Psoas muscle (tissue), 8 donors: ENCODE measurements around the gene DGUOK. TPM values are rescaled to one million over a fixed set of nuclear protein-coding genes. Genes with fewer than 3 reads are reported as not detected.
A peak's percentile ranks its signal among the peaks of the same experiment; 100 is the strongest.

Experiments
- ATAC-seq, 4 donors: fragments of 200-7000 bp; cut with Tn5 transposase; one replicate each; pipeline ENCODE4 v1.9.1; 2020; ENCODE audit warnings: moderate library complexity in 3 of 4, mild to moderate bottlenecking in 2 of 4
- DNase-seq, 2 donors: peaks; one replicate each; pipeline ENCODE4 v3.0.0-alpha.2; 2020
- H3K27ac ChIP-seq: fragments of 200-600 bp; one replicate; pipeline ENCODE4 v1.8.0; 2022
- H3K27me3 ChIP-seq, 3 donors: fragments of 200-600 bp in 1 of 3; one replicate each; pipeline versions ENCODE4 v1.6.1 to v1.8.0; 2013 to 2022; ENCODE audit warnings: low read length in 2 of 3, mild to moderate bottlenecking in 2 of 3, moderate library complexity in 1 of 3; ENCODE audit not compliant: insufficient read depth in 3 of 3
- H3K36me3 ChIP-seq, 2 donors: fragments of 200-600 bp in 1 of 2; one replicate each; pipeline versions ENCODE4 v1.6.1 to v1.8.0; 2013 to 2022; ENCODE audit warnings: low read depth in 1 of 2, mild to moderate bottlenecking in 1 of 2, moderate library complexity in 1 of 2; ENCODE audit not compliant: insufficient read depth in 1 of 2
- H3K4me1 ChIP-seq: fragments of 200-600 bp; one replicate; pipeline ENCODE4 v1.8.0; 2022
- H3K4me3 ChIP-seq: fragments of 200-600 bp; one replicate; pipeline ENCODE4 v1.8.0; 2022; ENCODE audit warnings: mild to moderate bottlenecking
- H3K9me3 ChIP-seq: fragments of 200-600 bp; one replicate; pipeline ENCODE4 v1.8.0; 2022
- CTCF ChIP-seq: fragments of 200-600 bp; IDR thresholded peaks from one replicate; pipeline ENCODE4 v1.8.0; 2022; ENCODE audit warnings: antibody characterized with exemption
- WGBS, 3 donors: extraction: QIAGEN DNeasy Blood & Tissue Kit; methylation state at CpG; one replicate each; pipeline versions ENCODE4 v1.1.6 to v1.1.7; 2013; 5-methylcytosine and 5-hydroxymethylcytosine counted together
- intact Hi-C, 2 donors: fragments of 100-400 bp; cut with DNase I; formaldehyde crosslinking; loops; one replicate each; pipeline versions ENCODE4 v1.11.0 to v1.14.2; 2022
- polyA plus RNA-seq, 3 donors: library from polyadenylated mRNA; stranded (reverse); fragments of 200-250 nt; gene quantifications; one replicate each; pipeline ENCODE4 v1.2.3, GENCODE V29; 2013
- total RNA-seq, 4 donors: library from RNA; stranded (reverse); fragmentation: NEBNext Ultra II Directional in 2 of 4; extraction: Animal tissue kit (Norgen Biotek cat#: 25700) in 2 of 4; gene quantifications; one replicate each; pipeline versions ENCODE4 v1.2.1 to v1.2.4, GENCODE V29; 2021 to 2023
- donor health status: healthy with polysubstance abuse.
- donor health status: DM: no; HTN: no; CAD: no; lungs with moderate emphysema.
- donor health status: Bipolar disorder and iron deficiency.
- donor health status: healthy.
- donor health status: DM: yes; HTN: yes; CAD: no.
- donor health status: DM: no; HTN: no; CAD: no.
- donor health status: DM: no; HTN: no; CAD: no.
- donor health status: DM: yes; HTN: yes; CAD: no.

The DGUOK gene
- total and polyA plus RNA-seq, 7 donors = 12.9 to 74.2 (median 22.3) TPM

GRCh38 chr2:73949802-73950201 lies 23.1 kb downstream of the DGUOK start:
- H3K4me1 ChIP-seq = no peaks in the 10 kb centered on the region
- H3K27ac ChIP-seq = no peak overlapping the region
- peaks cover 10 to 91% of the 10 kb centered on the region in 2 donors for H3K36me3 ChIP-seq
- ATAC-seq (no peak), DNase-seq (no peak)
- intact Hi-C loops = no loop called here
- no peaks in the 10 kb centered on the region for H3K27me3 ChIP-seq
- TF ChIP-seq CTCF = no peak
- H3K9me3 ChIP-seq = no peaks in the 10 kb centered on the region
- no peak overlapping the region for H3K4me3 ChIP-seq

- TF ChIP-seq CTCF = no peak
- H3K4me3 ChIP-seq = no peak overlapping the region
- no peaks in the 10 kb centered on the region for H3K27me3 ChIP-seq
- H3K4me1 ChIP-seq = no peaks in the 10 kb centered on the region
- ATAC-seq (peak in 3 of 4 donors; percentile 27 to 56 (median 51)), DNase-seq (peak in 1 of 2 donors; percentile 20)
- intact Hi-C loops = no loop called here
- WGBS, 3 donors = 77 to 86% (median 78%) methylated on average over 12 of the region's 12 CpGs
- no peak overlapping the region for H3K27ac ChIP-seq
- H3K9me3 ChIP-seq = no peaks in the 10 kb centered on the region
- peaks cover 13 to 95% of the 10 kb centered on the region in 2 donors for H3K36me3 ChIP-seq
Observed at GRCh38 chr2:73952499-73953446, 26.1 kb downstream of the DGUOK start.

- intact Hi-C loops = no loop called here
- H3K27me3 ChIP-seq = no peaks in the 10 kb centered on the region
- H3K27ac ChIP-seq = no peak overlapping the region
- ATAC-seq (no peak), DNase-seq (no peak)
- H3K4me3 ChIP-seq = no peak overlapping the region
- no peaks in the 10 kb centered on the region for H3K4me1 ChIP-seq
- no peak for TF ChIP-seq CTCF
- H3K36me3 ChIP-seq = peaks cover 13 to 82% of the 10 kb centered on the region in 2 donors
- H3K9me3 ChIP-seq = no peaks in the 10 kb centered on the region
- 93 to 98% (median 95%) methylated on average over 5 of the region's 5 CpGs for WGBS, 3 donors
Observed at GRCh38 chr2:73956218-73956865, 29.7 kb downstream of the DGUOK start.

GRCh38 chr2:73961274-73961673 lies 34.6 kb downstream of the DGUOK start:
- H3K27me3 ChIP-seq = no peaks in the 10 kb centered on the region
- ATAC-seq (no peak), DNase-seq (no peak)
- H3K36me3 ChIP-seq = peaks cover 9 to 38% of the 10 kb centered on the region in 2 donors
- intact Hi-C loops = no loop called here
- H3K4me3 ChIP-seq = no peak overlapping the region
- TF ChIP-seq CTCF = no peak
- no peaks in the 10 kb centered on the region for H3K4me1 ChIP-seq
- no peaks in the 10 kb centered on the region for H3K9me3 ChIP-seq
- 63 to 85% (median 65%) methylated on average over 4 of the region's 4 CpGs for WGBS, 3 donors
- H3K27ac ChIP-seq = no peak overlapping the region
